GM19099 (cell line): ENCODE measurements around the gene ACP1.

ENCODE experiments used
- POLR2A ChIP-seq: IDR thresholded peaks from 3 replicates; pipeline ENCODE4 v1.6.1; 2011; ENCODE audit warnings: low read depth; ENCODE audit not compliant: insufficient read length; ENCODE audit errors: extremely low read depth

The ACP1 gene

DNA sequence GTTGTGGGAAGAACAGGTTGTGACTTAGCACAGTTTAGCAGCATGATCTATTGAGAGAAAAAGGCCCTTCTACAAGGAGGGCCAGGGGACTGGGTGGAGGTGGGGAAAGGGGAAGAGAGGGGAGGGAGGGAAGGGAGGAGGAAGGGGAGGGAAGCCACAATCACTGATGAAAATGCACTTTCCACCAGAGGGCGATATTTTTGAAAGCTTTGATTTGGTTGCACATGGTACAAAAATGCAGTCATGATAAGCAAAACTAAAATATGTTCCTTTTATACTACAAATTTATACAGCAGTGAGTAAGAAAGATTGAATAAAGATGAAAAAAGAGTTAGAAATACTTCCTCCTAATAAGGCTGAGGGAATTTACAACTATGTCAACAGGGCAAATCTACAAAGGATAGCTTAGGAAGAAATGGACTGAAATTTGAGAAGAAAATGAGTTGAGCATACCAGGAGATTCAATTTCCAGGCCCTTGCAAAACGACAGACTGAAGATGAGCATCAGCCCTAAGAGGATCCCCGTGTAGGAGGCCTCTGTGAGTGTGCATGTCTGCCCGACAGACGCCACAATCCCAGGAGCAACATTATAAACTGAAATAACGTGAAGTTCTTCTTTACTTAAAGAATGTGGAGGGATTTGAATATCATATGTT, 18.1 kb upstream of the ACP1 start:
- TF ChIP-seq POLR2A: no peak

DNA sequence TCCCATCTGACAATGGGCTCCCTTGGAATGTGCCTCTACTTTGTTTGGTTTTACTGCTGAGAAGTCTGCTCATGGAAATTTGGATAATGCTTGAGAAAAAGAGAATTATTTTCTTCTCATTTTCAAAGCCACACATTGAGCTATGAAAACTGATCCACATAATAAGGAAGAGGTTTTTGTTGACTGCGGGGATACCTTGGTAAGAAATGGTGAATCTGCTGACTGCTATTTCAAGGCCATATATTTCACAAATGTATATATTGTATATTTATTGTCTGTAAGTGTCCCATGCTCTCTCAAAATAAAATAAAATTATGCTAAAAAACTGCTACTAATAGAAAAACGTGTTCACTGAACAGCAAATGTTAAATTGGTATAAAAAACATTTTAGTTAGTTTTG, 16.0 kb upstream of the ACP1 start:
- TF ChIP-seq POLR2A: no peak

DNA sequence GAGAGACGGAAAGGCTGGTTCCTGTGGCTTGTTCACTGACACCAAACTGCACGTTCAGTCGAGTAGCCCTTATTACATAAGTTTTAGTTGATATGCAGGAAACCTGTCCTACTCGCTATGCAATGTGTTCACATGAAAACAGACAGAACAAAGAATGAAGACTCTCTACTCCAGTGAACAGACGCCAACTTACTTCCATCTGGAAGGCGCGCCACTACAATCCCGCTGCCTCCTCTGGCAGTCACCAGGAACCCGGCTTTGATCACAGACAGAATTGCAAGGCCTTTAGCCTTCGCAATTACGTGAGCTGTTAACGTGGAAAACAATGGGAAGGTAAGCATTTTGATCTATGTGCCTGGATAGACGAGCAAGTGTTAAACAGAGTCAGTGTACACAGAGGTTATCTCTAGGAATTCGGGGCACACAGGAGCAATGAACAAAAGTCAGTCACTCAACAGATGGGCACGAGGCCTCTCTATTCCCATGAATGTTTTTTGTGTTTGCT, 15.2 kb upstream of the ACP1 start:
- no peak for TF ChIP-seq POLR2A

DNA sequence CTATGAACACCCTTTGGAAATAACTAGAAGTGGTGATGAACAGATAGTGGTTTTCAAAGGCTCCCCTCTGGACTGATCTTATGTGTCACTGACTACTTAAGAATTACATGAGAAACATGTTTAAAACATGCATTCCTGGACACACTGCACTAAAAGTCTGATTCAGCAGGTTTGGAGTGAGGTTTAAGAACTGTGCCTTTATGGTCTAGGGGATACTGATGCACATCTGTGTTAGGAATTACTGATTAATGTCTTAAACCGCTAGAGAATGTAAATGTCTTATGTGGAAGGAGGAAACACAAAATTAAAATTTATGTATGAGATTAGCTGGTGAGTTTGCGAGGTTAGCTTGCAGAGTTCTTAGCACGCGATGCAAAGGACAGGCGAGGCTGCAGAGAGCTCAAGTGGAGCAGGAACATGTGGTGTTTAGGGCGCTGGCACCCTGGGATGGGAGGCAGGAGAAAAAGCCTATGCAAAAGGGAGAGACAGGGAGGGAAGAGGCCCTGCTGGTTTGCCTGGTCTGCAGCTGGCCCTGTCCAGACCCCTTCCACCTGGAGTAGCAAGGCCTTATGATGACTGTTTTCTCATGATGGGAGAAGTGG, 12.6 kb upstream of the ACP1 start:
- no peak for TF ChIP-seq POLR2A

DNA sequence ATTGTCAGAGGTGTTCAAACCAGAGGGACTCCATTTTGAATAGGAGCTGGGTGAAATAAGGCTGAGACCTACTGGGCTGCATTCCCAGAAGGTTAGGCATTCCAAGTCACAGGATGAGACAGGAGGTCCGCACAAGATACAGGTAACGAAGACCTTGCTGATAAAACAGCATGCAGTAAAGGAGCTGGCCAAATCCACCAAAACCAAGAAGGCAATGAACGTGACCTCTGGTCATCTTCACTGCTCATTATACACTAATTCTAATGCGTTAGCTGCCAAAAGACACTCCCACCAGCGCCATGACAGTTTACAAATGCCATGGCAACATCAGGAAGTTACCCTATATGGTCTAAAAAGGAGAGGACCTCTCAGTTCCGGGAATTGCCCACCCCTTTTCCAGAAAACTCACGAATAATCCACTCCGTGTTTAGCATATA, 11.5 kb upstream of the ACP1 start:
- TF ChIP-seq POLR2A: no peak

DNA sequence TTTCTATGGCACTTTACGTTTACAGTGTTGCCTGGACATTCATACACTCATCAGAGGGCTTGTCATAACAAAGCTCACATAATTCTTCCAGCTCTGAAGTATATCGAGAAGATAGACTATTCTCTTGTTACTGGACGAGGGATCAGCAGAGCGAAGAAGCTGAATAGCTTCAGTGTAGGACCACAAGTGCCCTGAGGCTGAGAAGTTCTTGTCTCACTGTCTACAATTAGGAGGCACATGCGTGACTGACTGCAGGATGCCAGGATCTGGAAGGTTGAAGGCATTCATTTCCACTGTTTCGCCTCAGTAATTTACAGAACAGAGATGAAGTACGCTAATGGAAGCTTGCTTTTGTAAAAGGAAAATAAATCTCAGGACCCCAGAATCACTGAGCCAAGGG, 10.5 kb upstream of the ACP1 start:
- TF ChIP-seq POLR2A: no peak

DNA sequence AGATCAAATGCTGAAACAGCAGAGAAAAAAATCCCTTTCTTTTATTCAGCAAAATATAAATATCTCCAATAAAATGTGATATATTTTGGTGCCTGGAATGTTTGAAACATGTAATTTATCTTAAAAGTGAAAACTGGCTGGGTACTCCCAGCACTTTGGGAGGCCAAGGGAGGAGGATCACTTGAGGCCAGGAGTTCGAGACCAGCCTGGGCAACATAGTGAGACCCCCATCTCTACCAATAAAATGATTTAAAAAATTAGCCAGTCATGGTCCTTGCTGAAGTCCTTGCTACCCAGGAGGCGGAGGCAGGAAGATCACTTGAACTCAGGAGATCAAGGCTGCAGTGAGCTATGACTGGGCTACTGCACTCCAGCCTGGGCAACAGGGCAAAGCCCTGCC, 9.6 kb upstream of the ACP1 start:
- TF ChIP-seq POLR2A: no peak

DNA sequence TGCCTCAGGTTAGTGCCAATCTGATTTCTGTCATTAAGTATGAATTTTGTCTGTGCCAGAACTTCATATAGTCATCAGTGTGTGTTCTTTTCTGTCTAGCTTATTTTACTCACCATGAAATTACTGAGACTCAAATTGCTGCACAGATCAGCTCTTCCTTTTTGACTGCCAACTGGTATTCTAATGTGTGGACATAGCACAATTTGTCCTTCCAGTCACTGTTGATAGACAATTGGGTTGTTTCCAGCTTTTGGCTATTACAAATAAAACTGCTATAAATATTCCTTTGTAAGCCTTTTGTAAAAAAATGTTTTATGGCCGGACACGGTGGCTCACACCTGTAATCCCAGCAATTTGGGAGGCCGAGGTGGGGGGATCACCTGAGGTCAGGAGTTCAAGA, 8.7 kb upstream of the ACP1 start:
- TF ChIP-seq POLR2A: no peak

DNA sequence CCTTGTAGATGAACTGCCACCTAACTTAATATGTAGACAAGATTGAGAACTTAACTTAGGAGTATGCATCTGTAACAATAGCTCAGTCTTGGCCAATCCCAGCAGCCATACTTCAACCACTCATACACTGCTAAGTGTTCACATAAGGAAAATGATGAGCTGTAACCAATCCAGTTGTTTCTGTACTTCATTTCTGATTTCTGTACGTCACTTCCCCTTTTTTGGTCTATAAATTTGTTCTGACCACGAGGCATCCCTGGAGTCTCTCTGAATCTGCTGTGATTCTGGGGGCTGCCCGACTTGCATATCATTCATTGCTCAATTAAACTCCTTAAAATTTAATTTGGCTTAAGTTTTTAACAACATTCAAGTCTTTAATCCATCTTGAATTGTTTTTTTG, 7.3 kb upstream of the ACP1 start:
- no peak for TF ChIP-seq POLR2A

DNA sequence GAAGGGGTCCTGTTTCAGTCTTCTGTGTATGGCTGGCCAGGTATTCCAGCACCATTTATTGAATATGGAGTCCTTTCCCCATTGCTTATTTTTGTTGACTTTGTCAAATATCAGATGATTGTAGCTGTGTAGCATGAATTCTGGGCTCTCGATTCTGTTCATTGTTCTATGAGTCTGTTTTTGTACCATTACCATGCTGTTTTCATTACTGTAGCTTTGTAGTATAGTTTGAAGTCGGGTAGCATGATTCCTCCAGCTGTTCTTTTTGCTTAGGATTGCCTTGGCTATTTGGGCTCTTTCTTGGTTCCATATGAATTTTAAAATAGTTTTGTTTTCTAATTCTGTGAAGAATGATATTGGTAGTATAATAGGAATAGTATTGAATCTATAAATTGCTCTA, 6.9 kb upstream of the ACP1 start:
- no peak for TF ChIP-seq POLR2A

DNA sequence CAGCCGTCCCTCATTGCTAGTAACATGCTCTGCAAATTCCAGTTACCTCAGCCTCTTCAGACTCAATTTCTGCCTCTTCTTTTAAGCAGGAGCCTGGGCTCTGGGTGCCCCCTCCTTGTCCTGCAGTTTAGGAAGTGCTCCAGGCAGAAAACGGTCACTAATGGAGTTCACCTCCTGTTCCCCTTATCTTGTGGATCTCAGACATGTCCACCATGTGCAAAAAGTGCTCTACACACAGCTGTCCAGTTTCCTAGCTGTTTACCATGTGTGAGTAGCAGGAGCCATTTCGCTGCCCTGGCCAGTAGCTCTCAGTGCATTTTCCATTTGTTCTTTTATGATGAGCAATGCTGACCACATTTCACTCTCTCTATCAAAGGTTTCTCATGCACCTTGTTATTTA, 5.8 kb upstream of the ACP1 start:
- TF ChIP-seq POLR2A: no peak

DNA sequence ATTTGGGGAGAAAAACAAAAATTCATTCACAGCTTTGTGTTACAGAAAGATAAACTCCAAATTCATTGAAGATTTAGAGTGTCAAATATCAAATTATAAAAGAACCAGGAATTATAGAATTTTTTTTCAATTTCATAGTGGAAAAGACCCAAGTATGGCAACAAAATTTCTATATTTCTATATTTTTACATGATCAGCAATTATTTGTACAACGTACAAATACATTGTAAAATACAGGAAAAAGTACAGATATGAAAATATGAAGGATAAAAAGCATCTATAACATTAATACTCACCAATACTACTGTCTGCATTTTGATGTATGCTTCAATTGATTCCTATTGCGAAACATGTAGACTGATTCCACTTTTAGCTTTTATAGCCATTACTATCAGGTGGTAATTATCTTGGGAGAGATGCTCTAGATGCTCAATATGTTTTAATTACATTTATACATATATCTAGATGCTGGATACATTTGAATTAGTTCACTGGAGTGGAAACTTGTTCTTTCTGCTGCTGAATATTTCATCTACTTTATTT, 4.9 kb upstream of the ACP1 start:
- TF ChIP-seq POLR2A: no peak

DNA sequence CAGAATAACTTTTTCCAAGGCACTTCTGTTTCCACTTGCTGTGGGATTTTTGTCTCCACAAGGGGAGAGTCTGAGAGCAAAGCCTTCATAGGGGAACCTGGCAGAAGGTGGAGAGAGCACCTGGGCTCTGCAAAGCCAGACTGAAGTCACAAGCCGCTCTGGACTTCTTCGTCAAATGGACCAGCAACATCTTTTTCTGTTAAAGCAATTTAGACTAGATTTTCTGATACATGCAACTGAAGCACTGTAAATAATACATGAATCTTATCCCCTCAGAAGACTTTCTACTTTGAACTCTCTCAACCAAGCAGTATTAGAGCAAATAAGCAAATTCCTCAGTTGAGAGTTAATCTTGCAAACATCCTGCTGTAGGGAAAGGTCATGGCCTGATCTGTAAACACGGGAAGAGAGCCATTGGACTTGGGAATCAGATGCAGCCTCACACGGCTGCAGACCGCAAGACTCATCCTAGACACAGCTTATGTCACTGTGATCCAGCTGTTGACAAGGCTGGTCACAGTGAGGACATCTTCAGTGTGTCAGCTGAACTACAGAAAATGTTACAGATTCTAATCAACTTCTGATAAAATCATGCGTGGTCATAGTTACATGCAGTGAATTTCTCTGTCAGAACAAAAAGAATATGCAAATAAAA, 4.1 kb upstream of the ACP1 start:
- TF ChIP-seq POLR2A: no peak

DNA sequence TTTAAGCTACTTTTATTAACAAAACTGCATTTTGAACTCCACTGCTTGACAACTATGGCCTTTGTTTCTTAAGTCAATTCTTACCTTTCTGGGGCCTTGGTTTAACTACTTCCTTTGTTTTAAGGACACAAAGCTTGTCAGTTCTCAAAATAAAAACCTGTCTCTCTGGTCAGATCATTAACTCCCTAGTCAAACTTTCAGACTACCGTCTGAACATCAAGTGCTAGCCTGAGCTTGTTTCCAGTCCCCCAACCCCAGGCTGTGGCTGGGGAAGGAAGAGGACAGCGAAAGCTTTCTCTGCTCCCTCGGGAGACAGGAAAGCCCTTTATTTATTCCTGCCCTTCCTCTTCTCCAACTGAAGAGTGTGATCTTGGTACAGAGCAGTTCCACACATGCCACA, 2.6 kb upstream of the ACP1 start:
- no peak for TF ChIP-seq POLR2A

DNA sequence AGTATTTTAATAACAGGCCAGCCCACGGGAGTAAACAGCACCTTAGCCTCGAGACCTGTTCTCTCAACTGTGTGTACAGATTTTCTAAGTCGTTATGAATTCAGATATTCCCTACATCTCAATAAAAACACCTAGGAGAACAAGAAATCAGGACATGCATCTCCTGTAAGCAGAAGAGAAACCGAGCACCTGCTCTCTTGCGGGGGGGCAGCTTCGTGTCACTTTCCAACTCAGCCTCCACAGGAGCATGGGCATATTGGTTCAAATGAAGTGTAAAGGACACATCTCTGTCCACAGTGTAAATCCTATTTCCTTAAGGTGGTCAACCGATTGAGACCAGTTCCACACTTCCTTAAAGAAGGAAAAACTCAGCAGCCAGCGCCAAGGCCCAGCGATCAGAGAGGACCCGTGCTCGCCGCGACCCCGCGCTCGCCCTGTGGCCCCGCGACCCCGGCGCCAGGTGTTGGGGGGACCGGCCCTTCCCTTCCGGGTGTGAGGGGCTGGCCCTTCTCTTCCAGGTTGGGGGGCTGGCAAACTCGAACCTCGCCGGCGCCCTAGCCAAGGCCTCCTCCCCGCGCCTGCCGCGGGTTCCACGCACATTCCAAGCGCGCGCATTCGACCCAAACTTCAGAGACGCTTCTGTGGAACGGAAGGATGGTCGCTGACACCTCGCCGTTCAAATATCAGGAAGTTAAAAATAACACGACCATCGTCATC, 1.6 kb upstream of the ACP1 start:
- no peak for TF ChIP-seq POLR2A
